ENCODE data around the gene SHISAL2A. TPM values are rescaled to one million over a fixed set of nuclear protein-coding genes. Genes with fewer than 3 reads are reported as not detected.

The SHISAL2A gene
- total and polyA plus RNA-seq, 2 donors (not counting 3 experiments of a cell fraction or from before 2014, with no cell fraction given) = not detected

DNA sequence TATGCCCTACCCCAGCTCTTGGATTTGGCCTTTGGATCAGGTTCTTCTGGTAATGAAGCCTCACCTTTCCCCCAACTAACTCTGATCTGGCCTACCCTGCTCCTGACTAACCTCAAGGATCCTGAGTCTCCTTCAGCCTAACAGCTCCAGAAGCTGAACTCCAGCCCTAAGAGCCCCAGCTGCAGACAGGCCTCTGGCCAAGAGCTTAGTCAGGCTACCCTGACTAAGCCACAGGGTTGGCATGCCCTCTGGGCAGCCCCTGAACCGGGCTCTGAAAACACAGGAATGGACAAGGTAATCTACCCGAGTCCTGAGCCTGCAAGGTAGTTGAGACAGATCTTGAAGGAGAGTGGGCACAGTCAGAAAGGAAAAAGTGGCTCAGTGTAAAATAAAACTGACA lies 35.7 kb downstream of the SHISAL2A start:
- Histone ChIP-seq H3K4me2 (ENCODE audit: insufficient read depth, low read length) (no peak overlapping the region), H3K27ac (ENCODE audit: insufficient read depth, low read depth, low read length) (no peak overlapping the region), H3K27me3 (ENCODE audit: control insufficient read depth in 2 of 2, insufficient read depth in 2 of 2, low read length in 2 of 2) (no peaks in the 10 kb centered on the region), H3K79me2 (ENCODE audit: control insufficient read depth, insufficient read depth, low read length) (no peaks in the 10 kb centered on the region), H3K9me1 (replicated peaks; ENCODE audit: control insufficient read depth, extremely low read depth, insufficient read depth, low read length) (no peaks in the 10 kb centered on the region), H3K9ac (replicated peaks; ENCODE audit: extremely low read depth, insufficient read depth, low read length) (no peak overlapping the region), H3K4me1 (ENCODE audit: control insufficient read depth, extremely low read depth, insufficient read depth, low read length) (no peaks in the 10 kb centered on the region), H3K4me3 (replicated peaks in 1 of 3; ENCODE audit: insufficient read depth in 1 of 3, low read depth in 1 of 3, low read length in 3 of 3) (no peak overlapping the region), H3K36me3 (ENCODE audit: control insufficient read depth in 2 of 2, extremely low read depth in 1 of 2, insufficient read depth in 2 of 2, low read length in 2 of 2) (no peaks in the 10 kb centered on the region), H3K9me3 (replicated peaks; ENCODE audit: control insufficient read depth, insufficient read depth, low read length) (no peaks in the 10 kb centered on the region), H2AFZ (ENCODE audit: low read depth, low read length) (no peak overlapping the region), H4K20me1 (replicated peaks; ENCODE audit: control insufficient read depth, extremely low read depth, insufficient read depth, low read length) (no peaks in the 10 kb centered on the region)
- ChIA-PET POLR2A (no interaction called here), CTCF (interaction anchor here (0.9 to 1.0 kb wide), 2 partner anchors 17 to 98 kb away, joined by 4 to 5 read pairs; no protein-coding TSS in a partner anchor)
- DNase-seq (ENCODE audit: low read depth, low spot score) (no peak), FAIRE-seq (no peak)
- intact Hi-C loops (cut with micrococcal nuclease) = loop anchor here (2.0 to 5.0 kb wide), 4 partner anchors 64 to 541 kb away; partner anchors contain the start of genes CC2D1B and TUT4
- TF ChIP-seq JUN (IDR thresholded peaks at IDR 0.05; ENCODE audit: borderline replicate concordance, insufficient read depth, insufficient read length, low read depth) = no peak
- no peak for TF ChIP-seq EZH2 (IDR thresholded peaks at IDR 0.05; ENCODE audit: borderline replicate concordance, low read depth, low read length, severe bottlenecking)
- TF ChIP-seq FOS (IDR thresholded peaks at IDR 0.05; ENCODE audit: borderline replicate concordance, insufficient read depth, low read length) = no peak
- TF ChIP-seq POLR2A (IDR thresholded peaks at IDR 0.05; ENCODE audit: low read depth, low read length) = no peak
- TF ChIP-seq, protein P1, sequence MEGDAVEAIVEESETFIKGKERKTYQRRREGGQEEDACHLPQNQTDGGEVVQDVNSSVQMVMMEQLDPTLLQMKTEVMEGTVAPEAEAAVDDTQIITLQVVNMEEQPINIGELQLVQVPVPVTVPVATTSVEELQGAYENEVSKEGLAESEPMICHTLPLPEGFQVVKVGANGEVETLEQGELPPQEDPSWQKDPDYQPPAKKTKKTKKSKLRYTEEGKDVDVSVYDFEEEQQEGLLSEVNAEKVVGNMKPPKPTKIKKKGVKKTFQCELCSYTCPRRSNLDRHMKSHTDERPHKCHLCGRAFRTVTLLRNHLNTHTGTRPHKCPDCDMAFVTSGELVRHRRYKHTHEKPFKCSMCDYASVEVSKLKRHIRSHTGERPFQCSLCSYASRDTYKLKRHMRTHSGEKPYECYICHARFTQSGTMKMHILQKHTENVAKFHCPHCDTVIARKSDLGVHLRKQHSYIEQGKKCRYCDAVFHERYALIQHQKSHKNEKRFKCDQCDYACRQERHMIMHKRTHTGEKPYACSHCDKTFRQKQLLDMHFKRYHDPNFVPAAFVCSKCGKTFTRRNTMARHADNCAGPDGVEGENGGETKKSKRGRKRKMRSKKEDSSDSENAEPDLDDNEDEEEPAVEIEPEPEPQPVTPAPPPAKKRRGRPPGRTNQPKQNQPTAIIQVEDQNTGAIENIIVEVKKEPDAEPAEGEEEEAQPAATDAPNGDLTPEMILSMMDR (IDR thresholded peaks at IDR 0.05; ENCODE audit: extremely low read depth in 1 of 2, insufficient read depth in 1 of 2, low read depth in 1 of 2, low read length in 2 of 2) = no peak
- no peak for TF ChIP-seq MYC (IDR thresholded peaks at IDR 0.05; ENCODE audit: low read depth, low read length)
- TF ChIP-seq GATA2 (IDR thresholded peaks at IDR 0.05; ENCODE audit: insufficient read depth, insufficient read length, low read depth, low read length) = no peak
- TF ChIP-seq, protein P2, sequence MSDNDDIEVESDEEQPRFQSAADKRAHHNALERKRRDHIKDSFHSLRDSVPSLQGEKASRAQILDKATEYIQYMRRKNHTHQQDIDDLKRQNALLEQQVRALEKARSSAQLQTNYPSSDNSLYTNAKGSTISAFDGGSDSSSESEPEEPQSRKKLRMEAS (IDR thresholded peaks at IDR 0.05; ENCODE audit: insufficient read depth, insufficient read length) = no peak
- TF ChIP-seq POLR2AphosphoS5 (IDR thresholded peaks at IDR 0.05; ENCODE audit: insufficient read depth, low read depth, low read length) = no peak
- dilution Hi-C loops (cut with MboI; ENCODE audit: extremely low pct_ligation_motif_present, low sequenced_read_pairs) = no loop called here
- no TSS peak for BruUV-seq (replicated peaks)

Data from endothelial cell of umbilical vein (primary cell).